Gastrocnemius medialis (tissue), 4 donors: ENCODE data around the gene NTN1. TPM values are rescaled to one million over a fixed set of nuclear protein-coding genes. Genes with fewer than 3 reads are reported as not detected.

Source experiments
- ATAC-seq, 2 donors: fragments of 150-250 bp; one replicate each; pipeline ENCODE4 v1.9.1; 2016
- DNase-seq, 2 donors: peaks; one replicate each; pipeline ENCODE4 v3.0.0-alpha.2; 2019
- H3K27ac ChIP-seq, 4 donors: fragments of 200-600 bp; sonication (generic); 1 replicate in 1 of 4; 2 replicates in 3 of 4; pipeline ENCODE4 v1.5.1; 2016 to 2018; ENCODE audit warnings: mild to moderate bottlenecking in 2 of 4, moderate library complexity in 1 of 4
- H3K27me3 ChIP-seq, 3 donors: fragments of 200-600 bp; sonication (generic) in 2 of 3; 1 replicate in 1 of 3; 2 replicates in 2 of 3; pipeline versions ENCODE4 v1.5.1 to v1.6.0; 2016 to 2019; ENCODE audit warnings: mild to moderate bottlenecking in 1 of 3, moderate library complexity in 1 of 3
- H3K36me3 ChIP-seq, 2 donors: fragments of 200-600 bp; sonication (generic) in 1 of 2; one replicate each; pipeline ENCODE4 v1.5.1; 2017 to 2018
- H3K4me1 ChIP-seq, 2 donors: fragments of 200-600 bp; sonication (generic) in 1 of 2; one replicate each; pipeline ENCODE4 v1.5.1; 2016 to 2017; ENCODE audit warnings: mild to moderate bottlenecking in 2 of 2
- H3K4me3 ChIP-seq, 4 donors: fragments of 200-600 bp; sonication (generic) in 3 of 4; 1 replicate in 1 of 4; 2 replicates in 3 of 4; pipeline ENCODE4 v1.5.1; 2016 to 2019; ENCODE audit warnings: mild to moderate bottlenecking in 2 of 4
- H3K9me3 ChIP-seq, 3 donors: fragments of 200-600 bp; sonication (generic) in 2 of 3; 1 replicate in 1 of 3; 2 replicates in 2 of 3; pipeline ENCODE4 v1.5.1; 2016 to 2019
- CTCF ChIP-seq, 5 experiments: fragments of 450-650 bp in 3 of 5; fragments of 200-600 bp in 2 of 5; sonication (generic) in 2 of 5; IDR thresholded peaks in 4 of 5; conservative IDR thresholded peaks in 1 of 5; 1 replicate in 4 of 5; 2 replicates in 1 of 5; pipeline ENCODE4 v1.5.1; 2016 to 2019; ENCODE audit warnings: antibody characterized with exemption in 5 of 5, mild to moderate bottlenecking in 3 of 5, moderate library complexity in 3 of 5
- POLR2A ChIP-seq, 2 donors: fragments of 450-650 bp; IDR thresholded peaks; one replicate each; pipeline ENCODE4 v1.6.1; 2017; ENCODE audit warnings: antibody characterized with exemption in 2 of 2, mild to moderate bottlenecking in 2 of 2, moderate library complexity in 2 of 2
- in situ Hi-C, 4 donors: fragments of 200-750 bp; cut with MboI; loops; one replicate each; pipeline versions ENCODE4 v1.15.0 to v1.8.0; 2017; ENCODE audit warnings: low sequenced_read_pairs in 4 of 4
- intact Hi-C: fragments of 100-400 bp; cut with DNase I; formaldehyde crosslinking; loops from one replicate; pipeline ENCODE4 v1.15.1; 2023; ENCODE audit warnings: low total_unique reads
- total RNA-seq, 4 donors: library from RNA; depleted of rRNA; stranded (reverse); fragments of >200 nt; gene quantifications; one replicate each; pipeline versions ENCODE4 v1.1.0 to v1.2.3, GENCODE V29; 2016

NTN1 gene
- total RNA-seq, 4 donors from 2014 or later: 0.76 to 4.1 (median 1.2) TPM

GRCh38 chr17:9237661-9238301 is 216.5 kb downstream of the NTN1 start:
- H3K4me3 ChIP-seq: no peak overlapping the region
- peaks cover 9 to 23% of the 10 kb centered on the region in 2 donors for H3K4me1 ChIP-seq
- H3K9me3 ChIP-seq: no peaks in the 10 kb centered on the region
- H3K36me3 ChIP-seq: no peaks in the 10 kb centered on the region
- no peak overlapping the region for H3K27ac ChIP-seq
- intact Hi-C loops: no loop called here
- DNase-seq (no peak), ATAC-seq (no peak)
- TF ChIP-seq POLR2A (IDR thresholded peaks at IDR 0.05) (no peak), CTCF (IDR thresholded peaks at IDR 0.05 in 4 of 5, conservative IDR thresholded peaks at IDR 0.05 in 1 of 5) (no peak)
- in situ Hi-C loops: no loop called here
- H3K27me3 ChIP-seq: no peaks in the 10 kb centered on the region

GRCh38 chr17:9238340-9239245 is 217.3 kb downstream of the NTN1 start:
- peak overlapping the region in 3 of 4 donors; percentile 83 to 85 (median 85) for H3K27ac ChIP-seq
- intact Hi-C loops: no loop called here
- H3K36me3 ChIP-seq: no peaks in the 10 kb centered on the region
- no peaks in the 10 kb centered on the region for H3K27me3 ChIP-seq
- ATAC-seq (no peak), DNase-seq (no peak)
- TF ChIP-seq CTCF (IDR thresholded peaks at IDR 0.05 in 4 of 5, conservative IDR thresholded peaks at IDR 0.05 in 1 of 5) (no peak), POLR2A (IDR thresholded peaks at IDR 0.05) (no peak)
- peak overlapping the region in 1 of 4 donors; percentile 59 for H3K4me3 ChIP-seq
- no peaks in the 10 kb centered on the region for H3K9me3 ChIP-seq
- in situ Hi-C loops: no loop called here
- H3K4me1 ChIP-seq: peaks cover 9 to 23% of the 10 kb centered on the region in 2 donors

- no peaks in the 10 kb centered on the region for H3K27me3 ChIP-seq
- no peaks in the 10 kb centered on the region for H3K36me3 ChIP-seq
- H3K4me1 ChIP-seq: peaks cover 9 to 23% of the 10 kb centered on the region in 2 donors
- DNase-seq (peak in 1 of 2 donors; percentile 24), ATAC-seq (no peak)
- intact Hi-C loops: no loop called here
- H3K27ac ChIP-seq: peak overlapping the region; percentile 74 to 85 (median 84)
- TF ChIP-seq POLR2A (IDR thresholded peaks at IDR 0.05): no peak
- TF ChIP-seq CTCF (IDR thresholded peaks at IDR 0.05 in 4 of 5, conservative IDR thresholded peaks at IDR 0.05 in 1 of 5): no peak
- in situ Hi-C loops: no loop called here
- H3K4me3 ChIP-seq: peak overlapping the region; percentile 51 to 59 (median 56)
- H3K9me3 ChIP-seq: no peaks in the 10 kb centered on the region
Measured at GRCh38 chr17:9239246-9239792, 218.0 kb downstream of the NTN1 start.

- Histone ChIP-seq H3K4me3 (peak overlapping the region; percentile 57 to 86 (median 68)), H3K9me3 (no peaks in the 10 kb centered on the region), H3K4me1 (peaks cover 9 to 23% of the 10 kb centered on the region in 2 donors), H3K27me3 (no peaks in the 10 kb centered on the region), H3K36me3 (no peaks in the 10 kb centered on the region), H3K27ac (peak overlapping the region; percentile 85 to 97 (median 88))
- TF ChIP-seq CTCF (IDR thresholded peaks at IDR 0.05 in 4 of 5, conservative IDR thresholded peaks at IDR 0.05 in 1 of 5) (no peak), POLR2A (IDR thresholded peaks at IDR 0.05) (peak; percentile 66 to 75)
- intact Hi-C loops (loop anchor here (5.0 kb wide), 1 partner anchor 182 kb away; no protein-coding TSS in a partner anchor), in situ Hi-C loops (no loop called here)
- peak; percentile 49 to 81 for DNase-seq
- peak; percentile 73 to 74 for ATAC-seq
Measured at GRCh38 chr17:9239793-9240658, 218.7 kb downstream of the NTN1 start.
